GM19238 (cell line): ENCODE results near the gene PTPRG.

Experiments used
- DNase-seq: peaks from one replicate; pipeline ENCODE4 v3.0.0; 2011; ENCODE audit warnings: low spot score; ENCODE audit not compliant: insufficient read length

The PTPRG gene

GRCh38 chr3:61985020-61985419 lies 423.6 kb downstream of the PTPRG start:
- DNase-seq: no peak

GRCh38 chr3:61986473-61986872 lies 425.1 kb downstream of the PTPRG start:
- DNase-seq: no peak

- DNase-seq: no peak
These were observed 428.3 kb downstream of the PTPRG start for GRCh38 chr3:61989681-61990080.

GRCh38 chr3:61990327-61991027 lies 429.1 kb downstream of the PTPRG start:
- no peak for DNase-seq

GRCh38 chr3:61991706-61992105 lies 430.3 kb downstream of the PTPRG start:
- DNase-seq: no peak

- DNase-seq: no peak
These were observed 435.0 kb downstream of the PTPRG start for GRCh38 chr3:61996366-61996765.

- DNase-seq: no peak
These were observed 435.7 kb downstream of the PTPRG start for GRCh38 chr3:61997101-61997500.

- no peak for DNase-seq
These were observed 442.5 kb downstream of the PTPRG start for GRCh38 chr3:62003835-62004234.

- DNase-seq: no peak
These were observed 445.7 kb downstream of the PTPRG start for GRCh38 chr3:62007036-62007435.

GRCh38 chr3:62010989-62011388 lies 449.6 kb downstream of the PTPRG start:
- no peak for DNase-seq

- DNase-seq: no peak
These were observed 450.3 kb downstream of the PTPRG start for GRCh38 chr3:62011666-62012065.

GRCh38 chr3:62013951-62014350 lies 452.6 kb downstream of the PTPRG start:
- DNase-seq: no peak

- DNase-seq: no peak
These were observed 453.7 kb downstream of the PTPRG start for GRCh38 chr3:62015111-62015510.

- no peak for DNase-seq
These were observed 458.5 kb downstream of the PTPRG start for GRCh38 chr3:62019906-62020305.

GRCh38 chr3:62020706-62021105 lies 459.3 kb downstream of the PTPRG start:
- DNase-seq: no peak

- DNase-seq: no peak
These were observed 460.9 kb downstream of the PTPRG start for GRCh38 chr3:62022312-62022711.

- DNase-seq: no peak
These were observed 463.5 kb downstream of the PTPRG start for GRCh38 chr3:62024882-62025281.

GRCh38 chr3:62025913-62026312 lies 464.5 kb downstream of the PTPRG start:
- DNase-seq: no peak

- DNase-seq: no peak
These were observed 465.9 kb downstream of the PTPRG start for GRCh38 chr3:62027241-62027640.

- no peak for DNase-seq
These were observed 466.4 kb downstream of the PTPRG start for GRCh38 chr3:62027796-62028195.

GRCh38 chr3:62028236-62028635 lies 466.9 kb downstream of the PTPRG start:
- no peak for DNase-seq

GRCh38 chr3:62032738-62033137 lies 471.4 kb downstream of the PTPRG start:
- no peak for DNase-seq

- no peak for DNase-seq
These were observed 474.2 kb downstream of the PTPRG start for GRCh38 chr3:62035402-62036057.
